HepG2 (cell line): ENCODE results near the gene COQ5. TPM values are rescaled to one million over a fixed set of nuclear protein-coding genes. Genes with fewer than 3 reads are reported as not detected.

ENCODE experiments used
- ATRX ChIP-seq: sonication (generic); formaldehyde crosslinking; IDR thresholded peaks from 2 replicates; pipeline ENCODE4 v1.4.0; 2020; ENCODE audit warnings: missing genetic modification reagents, borderline replicate concordance
- DMTF1 ChIP-seq: sonication (generic); formaldehyde crosslinking; IDR thresholded peaks from 2 replicates; pipeline ENCODE4 v1.4.0; 2020; ENCODE audit warnings: mild to moderate bottlenecking, missing genetic modification reagents
- GPBP1L1 ChIP-seq: sonication (generic); formaldehyde crosslinking; IDR thresholded peaks from 2 replicates; pipeline ENCODE4 v1.5.0; 2020; ENCODE audit warnings: mild to moderate bottlenecking, missing genetic modification reagents
- HNF4A ChIP-seq: sonication (generic); formaldehyde crosslinking; IDR thresholded peaks from 2 replicates; pipeline ENCODE4 v1.4.0; 2020; ENCODE audit warnings: missing genetic modification reagents
- PITX1 ChIP-seq: sonication (generic); formaldehyde crosslinking; IDR thresholded peaks from 2 replicates; pipeline ENCODE4 v1.5.1; 2020; ENCODE audit warnings: mild to moderate bottlenecking, missing genetic modification reagents
- PLSCR1 ChIP-seq: sonication (generic); formaldehyde crosslinking; IDR thresholded peaks from 2 replicates; pipeline ENCODE4 v1.5.0; 2020; ENCODE audit warnings: missing genetic modification reagents, mild to moderate bottlenecking, borderline replicate concordance
- PRMT3 ChIP-seq: sonication (generic); formaldehyde crosslinking; IDR thresholded peaks from 2 replicates; pipeline ENCODE4 v1.8.1; 2022; ENCODE audit warnings: low read depth, mild to moderate bottlenecking, moderate library complexity, missing genetic modification reagents, borderline replicate concordance
- PTBP1 ChIP-seq: fragments of 200-400 bp; formaldehyde crosslinking; IDR thresholded peaks from 2 replicates; pipeline ENCODE4 v1.6.1; 2018; ENCODE audit warnings: low read length, low read depth; ENCODE audit not compliant: poor library complexity, severe bottlenecking
- RBM22 ChIP-seq: fragments of 200-400 bp; formaldehyde crosslinking; optimal IDR thresholded peaks from 2 replicates; pipeline ENCODE3; 2017; ENCODE audit warnings: mild to moderate bottlenecking, low read length, moderate library complexity
- REXO4 ChIP-seq: sonication (generic); formaldehyde crosslinking; IDR thresholded peaks from 2 replicates; pipeline ENCODE4 v1.8.0; 2022; ENCODE audit warnings: missing genetic modification reagents, mild to moderate bottlenecking, borderline replicate concordance
- SIX1 ChIP-seq: sonication (generic); formaldehyde crosslinking; IDR thresholded peaks from 2 replicates; pipeline ENCODE4 v1.4.0; 2020; ENCODE audit warnings: missing genetic modification reagents, borderline replicate concordance
- SP140L ChIP-seq: sonication (generic); formaldehyde crosslinking; IDR thresholded peaks from 2 replicates; pipeline ENCODE4 v1.4.0; 2020; ENCODE audit warnings: missing genetic modification reagents, borderline replicate concordance
- SRSF4 ChIP-seq: fragments of 200-400 bp; formaldehyde crosslinking; IDR thresholded peaks from one replicate; pipeline ENCODE4 v1.6.1; 2018; ENCODE audit warnings: mild to moderate bottlenecking, low read depth, low read length, moderate library complexity; ENCODE audit not compliant: poor library complexity, severe bottlenecking
- ZBTB3 ChIP-seq: sonication (generic); formaldehyde crosslinking; IDR thresholded peaks from 2 replicates; pipeline ENCODE4 v1.4.0; 2020; ENCODE audit warnings: low read depth, mild to moderate bottlenecking, moderate library complexity, missing genetic modification reagents, borderline replicate concordance
- ZMAT5 ChIP-seq: sonication (generic); formaldehyde crosslinking; IDR thresholded peaks from 2 replicates; pipeline ENCODE4 v1.5.0; 2020; ENCODE audit warnings: mild to moderate bottlenecking, low read depth, missing genetic modification reagents, borderline replicate concordance
- ZNF143 ChIP-seq: sonication (generic); formaldehyde crosslinking; IDR thresholded peaks from 2 replicates; pipeline ENCODE4 v1.4.0; 2020; ENCODE audit warnings: missing genetic modification reagents
- ZNF577 ChIP-seq: sonication (generic); formaldehyde crosslinking; IDR thresholded peaks from 2 replicates; pipeline ENCODE4 v1.4.0; 2020; ENCODE audit warnings: mild to moderate bottlenecking, low read depth, missing genetic modification reagents, borderline replicate concordance
- ZNF589 ChIP-seq: sonication (generic); formaldehyde crosslinking; conservative IDR thresholded peaks from 2 replicates; pipeline ENCODE4 v1.8.0; 2022; ENCODE audit warnings: mild to moderate bottlenecking, moderate library complexity, missing genetic modification reagents
- ZNF639 ChIP-seq: conservative IDR thresholded peaks from 2 replicates; pipeline ENCODE4 v1.6.1; 2018; ENCODE audit warnings: missing genetic modification reagents
- polyA plus RNA-seq, 8 experiments: library from polyadenylated mRNA; depleted of rRNA in 3 of 8; stranded (reverse) in 7 of 8; unstranded in 1 of 8; fragments of >200 nt; fragmentation: Illumina TruSeq in 4 of 8; extraction: Trizol in 4 of 8; gene quantifications; 2 replicates each; pipeline versions ENCODE4 v1.2.1 to v1.2.3, GENCODE V29; 2011 to 2016; ENCODE audit warnings: low read depth in 4 of 8, missing spikeins in 1 of 8, mixed read lengths in 1 of 8; ENCODE audit not compliant: insufficient read depth in 1 of 8
- total RNA-seq, 5 experiments: library from RNA; depleted of rRNA; stranded (reverse); fragments of >200 nt; fragmentation: Illumina TruSeq; extraction: Trizol; gene quantifications; 2 replicates each; pipeline ENCODE4 v1.2.3, GENCODE V29; 2016; ENCODE audit warnings: low read depth in 1 of 5

Gene COQ5
- total and polyA plus RNA-seq, 2 of the 13 experiments (the other 11 are each of a cell fraction or from before 2014, with no cell fraction given), result 36.4 to 41.5 TPM

GRCh38 chr12:120469450-120470149 is 59.4 kb downstream of the COQ5 start, which contains the start of gene SRSF9 (continued):
- TF ChIP-seq ZNF577 (CRISPR knock-in tag) (no peak), ZNF639 (peak; percentile 70; the same call in 1 of the 2 replicates), ZNF589 (CRISPR knock-in tag) (no peak), RBM22 (no peak), DMTF1 (CRISPR knock-in tag) (no peak), ZBTB3 (CRISPR knock-in tag) (no peak), PTBP1 (no peak), ATRX (CRISPR knock-in tag) (no peak), SRSF4 (no peak), SIX1 (0 out of 2 replicates have a peak, but pooled peaks have one; percentile 19), ZNF143 (peak; percentile 89), PLSCR1 (CRISPR knock-in tag) (no peak), HNF4A (CRISPR knock-in tag) (no peak), GPBP1L1 (CRISPR knock-in tag) (no peak), SP140L (CRISPR knock-in tag) (0 out of 2 replicates have a peak, but pooled peaks have one; percentile 32), ZMAT5 (CRISPR knock-in tag) (no peak), REXO4 (CRISPR knock-in tag) (no peak), PRMT3 (CRISPR knock-in tag) (no peak), PITX1 (peak; percentile 35)
